GM23338 (cell line): Measurements from ENCODE around the gene TMEM163.

ENCODE experiments used
- CTCF ChIP-seq, 2 experiments: fragments of 200-600 bp in 1 of 2; sonication (generic) in 1 of 2; conservative IDR thresholded peaks; 2 replicates each; pipeline versions ENCODE4 v1.5.1 to v1.6.1; 2016 to 2017; ENCODE audit warnings: antibody characterized with exemption in 2 of 2, low read depth in 2 of 2, mild to moderate bottlenecking in 2 of 2, moderate library complexity in 1 of 2
- EZH2 ChIP-seq: fragments of 200-600 bp; sonication (generic); IDR thresholded peaks from one replicate; pipeline ENCODE4 v1.8.0; 2017; ENCODE audit warnings: antibody characterized with exemption, mild to moderate bottlenecking, low read depth; ENCODE audit not compliant: unreplicated experiment
- EZH2phosphoT487 ChIP-seq: fragments of 200-600 bp; sonication (generic); IDR thresholded peaks from one replicate; pipeline ENCODE4 v1.8.1; 2018; ENCODE audit warnings: antibody characterized with exemption; ENCODE audit not compliant: unreplicated experiment
- POLR2AphosphoS5 ChIP-seq: IDR thresholded peaks from 2 replicates; pipeline ENCODE4 v1.6.1; 2016; ENCODE audit warnings: antibody characterized with exemption, low read depth
- REST ChIP-seq: IDR thresholded peaks from one replicate; pipeline ENCODE4 v1.6.1; 2018; ENCODE audit warnings: antibody characterized with exemption; ENCODE audit not compliant: unreplicated experiment
- STAT1 ChIP-seq: IDR thresholded peaks from one replicate; pipeline ENCODE4 v1.6.1; 2016; ENCODE audit warnings: antibody characterized with exemption; ENCODE audit not compliant: unreplicated experiment

- TF ChIP-seq REST (no peak), CTCF (conservative IDR thresholded peaks at IDR 0.05; ENCODE audit: low read depth in 2 of 2) (no peak), POLR2AphosphoS5 (no peak), EZH2phosphoT487 (no peak), EZH2 (no peak), STAT1 (no peak)
These were observed 75.9 kb downstream of the TMEM163 start for GRCh38 chr2:134642938-134643337.
